Nephron (organoid): ENCODE data around the gene MAGI1.

Experiments used
- H3K27ac Mint-ChIP-seq, 3 experiments: 2 replicates each; pipeline ENCODE4 v1.8.0; 2020; ENCODE audit warnings: mixed read lengths in 3 of 3, mild to moderate bottlenecking in 2 of 3, moderate library complexity in 1 of 3
- H3K27me3 Mint-ChIP-seq: 2 replicates; pipeline ENCODE4 v1.8.0; 2021; ENCODE audit warnings: low read depth, mild to moderate bottlenecking, moderate library complexity, mixed read lengths
- H3K36me3 Mint-ChIP-seq: 2 replicates; pipeline ENCODE4 v1.8.0; 2020; ENCODE audit warnings: low read depth, mixed read lengths
- H3K4me1 Mint-ChIP-seq: 2 replicates; pipeline ENCODE4 v1.8.0; 2020; ENCODE audit warnings: mixed read lengths
- H3K4me3 Mint-ChIP-seq, 3 experiments: 2 replicates each; pipeline ENCODE4 v1.8.0; 2020; ENCODE audit warnings: mild to moderate bottlenecking in 3 of 3, mixed read lengths in 3 of 3, moderate library complexity in 2 of 3
- H3K9me3 Mint-ChIP-seq: 2 replicates; pipeline ENCODE4 v1.8.0; 2020; ENCODE audit warnings: mixed read lengths
- CTCF ChIP-seq, 3 experiments: fragments of 200-600 bp; sonication (generic); IDR thresholded peaks; one replicate each; pipeline ENCODE4 v1.5.0; 2021; ENCODE audit warnings: antibody characterized with exemption in 3 of 3; ENCODE audit not compliant: unreplicated experiment in 3 of 3

Gene MAGI1

GRCh38 chr3:65787340-65787739 is 251.4 kb downstream of the MAGI1 start:
- H3K27ac Mint-ChIP-seq: peak overlapping the region; percentile 11 to 56 (median 31)
- H3K27me3 Mint-ChIP-seq: no peaks in the 10 kb centered on the region
- H3K36me3 Mint-ChIP-seq: no peaks in the 10 kb centered on the region
- H3K4me3 Mint-ChIP-seq: no peak overlapping the region
- peaks cover 34% of the 10 kb centered on the region for H3K4me1 Mint-ChIP-seq
- no peak for TF ChIP-seq CTCF (IDR thresholded peaks at IDR 0.05; ENCODE audit: unreplicated experiment in 3 of 3)
- H3K9me3 Mint-ChIP-seq: no peaks in the 10 kb centered on the region

GRCh38 chr3:65786890-65787289 is 251.8 kb downstream of the MAGI1 start:
- Mint-ChIP-seq H3K4me3 (no peak overlapping the region), H3K27me3 (no peaks in the 10 kb centered on the region), H3K4me1 (peaks cover 34% of the 10 kb centered on the region), H3K36me3 (no peaks in the 10 kb centered on the region), H3K9me3 (no peaks in the 10 kb centered on the region), H3K27ac (peak overlapping the region; percentile 11 to 65 (median 56))
- TF ChIP-seq CTCF (IDR thresholded peaks at IDR 0.05; ENCODE audit: unreplicated experiment in 3 of 3): no peak

GRCh38 chr3:65785065-65785645 is 253.6 kb downstream of the MAGI1 start:
- Mint-ChIP-seq H3K27me3 (no peaks in the 10 kb centered on the region), H3K4me3 (no peak overlapping the region), H3K9me3 (no peaks in the 10 kb centered on the region), H3K36me3 (no peaks in the 10 kb centered on the region), H3K4me1 (peaks cover 41% of the 10 kb centered on the region), H3K27ac (peak overlapping the region in 2 of 3 experiments; percentile 3 to 49)
- TF ChIP-seq CTCF (IDR thresholded peaks at IDR 0.05; ENCODE audit: unreplicated experiment in 3 of 3): peak; percentile 80 to 94 (median 83)

- no peak overlapping the region for H3K4me3 Mint-ChIP-seq
- no peaks in the 10 kb centered on the region for H3K27me3 Mint-ChIP-seq
- peaks cover 51% of the 10 kb centered on the region for H3K4me1 Mint-ChIP-seq
- H3K36me3 Mint-ChIP-seq: no peaks in the 10 kb centered on the region
- TF ChIP-seq CTCF (IDR thresholded peaks at IDR 0.05; ENCODE audit: unreplicated experiment in 3 of 3): no peak
- no peaks in the 10 kb centered on the region for H3K9me3 Mint-ChIP-seq
- no peak overlapping the region for H3K27ac Mint-ChIP-seq
These were observed 255.6 kb downstream of the MAGI1 start for GRCh38 chr3:65783117-65783516.

GRCh38 chr3:65781594-65781993 is 257.1 kb downstream of the MAGI1 start:
- Mint-ChIP-seq H3K4me3 (no peak overlapping the region), H3K9me3 (no peaks in the 10 kb centered on the region), H3K36me3 (no peaks in the 10 kb centered on the region), H3K4me1 (peaks cover 40% of the 10 kb centered on the region), H3K27ac (no peak overlapping the region), H3K27me3 (no peaks in the 10 kb centered on the region)
- TF ChIP-seq CTCF (IDR thresholded peaks at IDR 0.05; ENCODE audit: unreplicated experiment in 3 of 3): no peak

- TF ChIP-seq CTCF (IDR thresholded peaks at IDR 0.05; ENCODE audit: unreplicated experiment in 3 of 3): no peak
- Mint-ChIP-seq H3K36me3 (no peaks in the 10 kb centered on the region), H3K27me3 (no peaks in the 10 kb centered on the region), H3K4me1 (peaks cover 47% of the 10 kb centered on the region), H3K4me3 (peak overlapping the region in 1 of 3 experiments; percentile 19), H3K9me3 (no peaks in the 10 kb centered on the region), H3K27ac (peak overlapping the region; percentile 5 to 61 (median 20))
These were observed 259.3 kb downstream of the MAGI1 start for GRCh38 chr3:65779390-65779789.
